Mucosa of stomach (tissue), 1 donor: Measurements from ENCODE around the gene DLG4.
A peak's percentile ranks its signal among the peaks of the same experiment; 100 is the strongest.
"Not testable (repeated sequence)": the region's sequence is repeated elsewhere in the genome, so short reads cannot be mapped to it uniquely, and the experiment has no call there.

Experiments
- H3K27me3 ChIP-seq: one replicate; pipeline ENCODE4 v1.7.0; 2013; ENCODE audit warnings: mild to moderate bottlenecking, low read length; ENCODE audit not compliant: control insufficient read depth, insufficient read depth
- H3K36me3 ChIP-seq: one replicate; pipeline ENCODE4 v1.7.0; 2013; ENCODE audit warnings: low read length; ENCODE audit not compliant: control insufficient read depth, insufficient read depth
- H3K4me1 ChIP-seq: one replicate; pipeline ENCODE4 v1.7.0; 2013; ENCODE audit warnings: mild to moderate bottlenecking, low read length; ENCODE audit not compliant: control insufficient read depth, insufficient read depth
- H3K4me3 ChIP-seq: one replicate; pipeline ENCODE4 v1.7.0; 2013; ENCODE audit warnings: low read length
- H3K9ac ChIP-seq: one replicate; pipeline ENCODE4 v1.7.0; 2013; ENCODE audit warnings: mild to moderate bottlenecking, low read length, moderate library complexity
- H3K9me3 ChIP-seq: one replicate; pipeline ENCODE4 v1.7.0; 2013; ENCODE audit warnings: mild to moderate bottlenecking, low read length, moderate library complexity; ENCODE audit not compliant: control insufficient read depth
- donor health status: Pancreatic carcinoma.

Gene DLG4

DNA sequence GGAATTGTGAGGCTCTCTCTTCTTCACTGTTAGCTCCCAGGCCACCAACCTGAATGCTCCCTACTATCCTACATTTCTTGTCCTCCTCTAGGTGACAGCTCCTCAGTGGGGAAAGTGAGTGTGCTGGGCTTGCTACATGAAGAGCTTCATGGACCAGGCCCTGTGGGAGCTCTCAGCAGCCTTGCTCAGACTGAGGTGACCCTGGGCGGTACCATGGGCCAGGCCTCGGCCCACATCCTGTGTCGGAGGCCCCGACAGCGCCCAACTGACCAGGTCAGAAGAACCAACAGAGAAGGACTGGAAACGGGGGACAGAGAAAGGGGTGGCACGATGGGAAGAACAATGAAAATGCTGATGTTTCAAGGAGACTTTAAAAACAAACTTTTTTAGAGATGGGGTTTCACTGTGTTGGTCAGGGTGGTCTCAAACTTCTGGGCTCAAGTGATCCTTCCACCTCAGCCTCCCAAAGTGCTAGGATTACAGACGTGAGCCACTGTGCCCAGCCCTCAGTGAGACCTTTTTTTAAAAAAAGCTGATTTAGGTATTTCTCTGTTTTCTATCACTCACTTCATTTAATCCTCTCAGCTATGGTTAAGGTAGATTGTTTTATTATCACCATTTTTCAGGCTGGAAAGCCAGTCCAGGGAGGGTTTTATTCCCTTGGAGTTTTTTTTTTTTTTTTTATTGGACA, 37.3 kb upstream of the DLG4 start:
- Histone ChIP-seq H3K36me3 (no peaks in the 10 kb centered on the region), H3K9me3 (no peaks in the 10 kb centered on the region), H3K4me1 (peaks cover 38% of the 10 kb centered on the region), H3K27me3 (peaks cover 16% of the 10 kb centered on the region), H3K9ac (no peak overlapping the region), H3K4me3 (no peak overlapping the region)

DNA sequence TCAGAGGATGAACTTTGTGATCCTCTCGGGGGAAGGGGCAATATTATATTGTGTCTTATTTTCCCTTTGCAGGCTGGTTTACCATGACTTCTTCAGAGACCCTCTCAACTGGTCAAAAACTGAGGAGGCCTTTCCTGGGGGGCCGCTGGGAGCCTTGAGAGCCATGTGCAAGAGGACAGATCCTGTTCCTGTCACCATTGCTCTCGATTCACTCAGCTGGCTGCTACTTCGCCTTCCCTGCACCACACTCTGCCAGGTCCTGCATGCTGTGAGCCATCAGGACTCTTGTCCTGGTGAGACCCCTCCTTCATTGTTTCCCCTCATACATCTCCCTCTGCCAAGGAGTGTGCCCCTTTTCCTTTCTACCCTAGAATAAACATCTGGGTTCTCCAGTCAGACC, 34.9 kb upstream of the DLG4 start:
- Histone ChIP-seq H3K4me1 (peaks cover 33% of the 10 kb centered on the region), H3K9me3 (no peaks in the 10 kb centered on the region), H3K4me3 (no peak overlapping the region), H3K9ac (no peak overlapping the region), H3K27me3 (no peaks in the 10 kb centered on the region), H3K36me3 (no peaks in the 10 kb centered on the region)

DNA sequence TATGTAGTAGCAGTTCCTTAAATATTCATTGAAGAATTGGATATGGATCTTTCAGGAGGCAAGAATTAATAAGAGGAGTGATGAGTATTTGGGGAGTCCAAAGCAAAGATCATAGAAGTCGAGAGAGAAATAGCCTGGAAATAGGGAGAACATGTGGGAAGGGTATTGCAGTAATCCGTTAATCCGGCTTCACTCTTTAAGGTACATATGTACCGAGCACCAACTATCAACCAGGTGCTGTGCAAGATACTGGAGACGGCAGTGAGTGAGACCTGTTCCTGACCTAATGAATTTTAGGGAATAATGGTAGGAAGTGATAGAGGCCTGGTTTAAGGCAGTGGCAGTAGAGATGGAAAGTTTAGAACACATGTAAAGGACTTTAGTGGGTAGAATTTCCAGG, 33.4 kb upstream of the DLG4 start:
- peak overlapping the region; percentile 97 for H3K9ac ChIP-seq
- H3K4me1 ChIP-seq, result peaks cover 32% of the 10 kb centered on the region
- H3K27me3 ChIP-seq, result no peaks in the 10 kb centered on the region

DNA sequence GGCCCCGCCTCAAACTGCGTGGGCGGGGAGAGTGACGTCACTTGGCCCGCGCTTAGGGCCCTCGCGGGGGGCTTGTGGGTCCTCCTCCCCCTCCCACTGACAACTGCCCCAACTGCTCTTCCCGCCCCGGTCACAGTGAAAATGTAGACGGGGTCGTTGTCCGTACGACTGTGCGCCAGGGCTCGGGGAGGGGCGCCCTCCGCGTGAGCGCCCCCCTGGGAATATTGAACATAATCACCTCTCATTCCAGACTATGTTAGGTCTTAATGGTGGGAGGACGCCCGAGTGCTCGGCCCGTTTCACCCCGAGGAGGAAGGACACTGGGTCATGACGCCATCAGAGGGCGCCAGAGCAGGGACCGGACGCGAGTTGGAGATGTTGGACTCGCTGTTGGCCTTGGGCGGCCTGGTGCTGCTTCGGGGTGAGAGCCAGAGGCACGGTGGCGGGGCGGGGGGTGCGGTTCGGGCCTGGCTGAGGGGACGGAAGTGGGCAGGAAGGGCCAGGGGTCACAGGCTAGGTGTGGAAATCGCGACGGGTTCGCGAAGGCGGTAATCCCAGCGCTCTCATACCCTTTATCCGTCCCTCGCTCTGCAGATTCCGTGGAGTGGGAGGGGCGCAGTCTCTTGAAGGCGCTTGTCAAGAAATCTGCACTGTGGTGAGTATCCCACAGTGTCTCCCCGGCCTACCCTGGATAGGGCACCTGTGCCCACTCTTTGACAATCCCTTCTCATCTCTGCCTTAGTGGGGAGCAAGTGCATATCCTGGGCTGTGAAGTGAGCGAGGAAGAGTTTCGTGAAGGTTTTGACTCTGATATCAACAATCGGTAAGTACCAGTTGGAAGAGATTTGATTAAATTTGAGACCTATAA, 32.8 kb upstream of the DLG4 start, which contains the start of gene ELP5:
Gene ELP5, plus strand, starts transcription at position 40 of the 868 bp plus-strand sequence. Its CDS starts 336 bp downstream, at position 376.
- no peaks in the 10 kb centered on the region for H3K9me3 ChIP-seq
- peak within 1 kb of the TSS; percentile 89 for H3K4me3 ChIP-seq
- H3K27me3 ChIP-seq, result no peaks in the 10 kb centered on the region
- H3K36me3 ChIP-seq, result no peaks in the 10 kb centered on the region
- peaks cover 32% of the 10 kb centered on the region for H3K4me1 ChIP-seq
- peak within 1 kb of the TSS; percentile 97 for H3K9ac ChIP-seq

More for the DNA sequence above, 33.4 kb upstream of the DLG4 start:
- Histone ChIP-seq H3K4me3 (peak overlapping the region; percentile 79), H3K36me3 (no peaks in the 10 kb centered on the region), H3K9me3 (no peaks in the 10 kb centered on the region)

DNA sequence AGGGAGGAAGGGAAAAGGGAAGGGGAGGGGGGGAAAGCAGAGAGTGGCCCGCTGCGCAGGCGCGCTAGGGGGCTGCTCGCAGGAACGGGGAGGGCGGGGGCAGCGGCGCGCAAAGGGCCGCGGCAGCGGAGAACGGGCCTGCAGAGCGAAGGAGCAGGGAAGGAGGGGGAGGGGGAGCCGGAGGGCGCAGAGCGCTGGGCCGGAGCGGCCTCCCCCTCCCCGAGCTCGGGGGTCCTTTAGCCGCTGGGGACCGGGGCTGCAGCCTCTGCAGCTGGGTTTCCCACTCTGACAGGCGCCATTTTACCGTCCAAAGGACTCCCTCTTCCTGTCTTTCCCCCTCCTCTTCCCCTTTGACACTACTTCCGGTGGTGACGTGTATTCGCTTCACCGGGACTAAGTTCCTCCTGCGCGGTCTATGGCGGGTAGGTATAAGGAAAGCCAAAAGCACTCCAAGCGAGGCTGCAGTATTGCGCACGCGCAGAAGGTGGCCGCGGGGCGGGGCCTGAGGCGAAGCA, 32.1 kb upstream of the DLG4 start, which contains the start of gene CTDNEP1:
Gene CTDNEP1, minus strand, starts transcription at position 74 of the 515 bp plus-strand sequence. CDS start 438 bp downstream, outside the sequence.
- Histone ChIP-seq H3K9me3 (no peaks in the 10 kb centered on the region), H3K36me3 (no peaks in the 10 kb centered on the region), H3K27me3 (no peaks in the 10 kb centered on the region), H3K4me3 (peak within 1 kb of the TSS; percentile 89), H3K9ac (peak within 1 kb of the TSS; percentile 97), H3K4me1 (peaks cover 32% of the 10 kb centered on the region)

DNA sequence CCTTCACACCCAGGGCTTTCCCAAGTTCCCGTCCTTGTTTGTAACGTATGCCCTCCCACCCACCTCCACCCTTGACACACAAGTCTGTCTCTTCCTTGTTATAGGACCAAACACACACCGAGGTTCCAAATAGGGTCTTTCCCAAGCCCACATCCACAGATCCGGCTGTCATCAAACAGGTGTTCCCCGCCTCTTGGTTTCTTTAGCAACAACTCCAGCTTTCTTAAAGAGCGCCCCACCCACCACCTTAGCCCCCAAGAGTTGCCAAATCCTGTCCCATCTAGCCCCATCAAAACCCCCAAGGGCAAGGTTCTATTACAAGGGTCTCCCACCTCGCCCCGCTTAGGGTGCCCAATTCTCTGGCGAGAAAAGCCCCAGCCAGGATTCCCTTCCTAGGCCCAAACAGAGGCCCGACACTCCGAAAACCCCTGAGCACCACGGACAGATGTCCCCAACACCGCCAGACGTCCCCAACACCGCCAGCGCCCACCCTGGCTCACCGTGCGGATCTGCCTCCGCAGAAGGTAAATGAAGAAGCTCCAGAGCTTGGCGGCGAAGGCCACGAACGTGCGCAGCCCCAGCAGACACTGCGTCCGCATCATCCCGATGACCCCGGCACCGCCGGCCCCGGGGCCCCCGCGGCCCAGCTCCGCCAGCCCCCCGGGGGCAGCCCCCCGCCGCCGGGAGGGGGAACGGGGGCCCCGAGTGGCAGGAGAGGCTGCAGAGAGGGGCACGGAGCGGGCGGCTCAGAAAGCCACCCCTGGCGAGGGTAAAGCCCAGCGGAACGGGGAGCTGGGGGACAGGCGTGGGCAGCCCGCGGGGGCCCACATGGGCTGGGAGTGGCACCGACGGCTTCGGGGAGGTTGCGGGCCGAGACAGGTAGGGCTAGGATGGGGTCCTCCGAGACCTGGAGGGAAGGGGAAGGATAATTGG, 31.3 kb upstream of the DLG4 start:
- Histone ChIP-seq H3K27me3 (no peaks in the 10 kb centered on the region), H3K9me3 (no peaks in the 10 kb centered on the region), H3K4me3 (peak overlapping the region; percentile 89), H3K4me1 (peaks cover 32% of the 10 kb centered on the region), H3K9ac (peak overlapping the region; percentile 97), H3K36me3 (no peaks in the 10 kb centered on the region)

DNA sequence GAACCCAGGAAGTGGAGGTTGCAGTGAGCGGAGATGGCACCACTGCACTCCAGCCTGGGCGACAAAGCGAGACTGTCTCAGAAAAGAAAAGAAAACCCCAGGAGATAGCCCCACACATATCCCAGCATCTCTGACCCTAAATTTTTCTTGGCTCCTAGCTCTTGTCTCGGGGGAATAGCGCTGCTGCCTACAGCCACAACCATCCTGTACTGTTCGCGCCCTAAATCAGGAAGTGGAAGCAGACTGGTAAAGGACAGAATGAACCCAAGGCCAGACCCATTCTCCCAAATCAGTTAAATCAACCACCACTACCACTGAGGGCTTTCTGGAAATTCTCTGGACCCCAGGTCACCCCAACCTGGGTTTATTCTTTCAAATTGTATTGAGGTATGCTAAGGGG, 30.2 kb upstream of the DLG4 start:
- Histone ChIP-seq H3K4me3 (no peak overlapping the region), H3K27me3 (no peaks in the 10 kb centered on the region), H3K36me3 (no peaks in the 10 kb centered on the region), H3K9ac (peak overlapping the region; percentile 97), H3K9me3 (no peaks in the 10 kb centered on the region), H3K4me1 (peaks cover 32% of the 10 kb centered on the region)

DNA sequence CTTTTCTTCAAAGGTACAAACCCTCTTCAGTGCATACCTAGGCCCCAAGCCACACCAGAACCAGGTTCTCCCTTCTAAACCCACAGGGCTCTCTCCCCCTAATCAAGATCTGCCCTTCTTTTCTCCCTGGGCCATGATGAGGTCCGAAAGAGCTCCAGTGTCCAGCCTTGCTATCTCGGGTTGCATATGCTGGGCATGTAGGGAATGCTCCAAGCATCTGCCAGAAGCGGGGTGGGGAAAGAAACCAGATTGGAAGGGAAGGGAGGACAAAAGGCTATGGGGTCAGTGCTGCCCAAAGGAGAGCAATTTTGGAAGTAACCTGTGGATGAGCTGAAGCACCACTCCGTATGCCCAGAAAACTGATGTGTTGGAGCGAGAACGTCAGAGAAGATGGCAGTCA, 29.6 kb upstream of the DLG4 start:
- Histone ChIP-seq H3K27me3 (no peaks in the 10 kb centered on the region), H3K9ac (no peak overlapping the region), H3K4me3 (no peak overlapping the region), H3K9me3 (no peaks in the 10 kb centered on the region), H3K4me1 (peaks cover 32% of the 10 kb centered on the region), H3K36me3 (peaks cover 6% of the 10 kb centered on the region)

DNA sequence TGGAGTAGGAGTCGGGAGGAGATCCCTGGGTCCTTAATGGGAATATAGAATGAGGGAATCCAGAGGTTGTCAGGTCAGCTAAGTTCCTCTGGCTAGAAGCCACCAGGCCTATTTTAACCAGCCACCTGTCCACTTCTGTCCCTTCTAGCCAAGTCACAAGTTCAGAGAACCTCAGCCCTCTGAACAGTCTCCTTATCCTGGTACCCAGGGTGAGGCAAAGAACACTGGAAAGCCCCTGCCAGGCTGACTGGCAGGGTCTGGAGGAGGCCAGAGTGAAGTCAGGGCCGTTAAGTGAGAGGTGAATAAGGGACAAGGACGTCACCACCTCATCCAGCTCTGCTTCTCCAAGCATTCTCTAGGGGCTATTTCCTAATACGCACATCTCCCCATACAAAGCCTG, 29.2 kb upstream of the DLG4 start:
- no peaks in the 10 kb centered on the region for H3K9me3 ChIP-seq
- peaks cover 32% of the 10 kb centered on the region for H3K4me1 ChIP-seq
- H3K9ac ChIP-seq, result no peak overlapping the region
- no peaks in the 10 kb centered on the region for H3K27me3 ChIP-seq
- H3K4me3 ChIP-seq, result no peak overlapping the region
- peaks cover 9% of the 10 kb centered on the region for H3K36me3 ChIP-seq

DNA sequence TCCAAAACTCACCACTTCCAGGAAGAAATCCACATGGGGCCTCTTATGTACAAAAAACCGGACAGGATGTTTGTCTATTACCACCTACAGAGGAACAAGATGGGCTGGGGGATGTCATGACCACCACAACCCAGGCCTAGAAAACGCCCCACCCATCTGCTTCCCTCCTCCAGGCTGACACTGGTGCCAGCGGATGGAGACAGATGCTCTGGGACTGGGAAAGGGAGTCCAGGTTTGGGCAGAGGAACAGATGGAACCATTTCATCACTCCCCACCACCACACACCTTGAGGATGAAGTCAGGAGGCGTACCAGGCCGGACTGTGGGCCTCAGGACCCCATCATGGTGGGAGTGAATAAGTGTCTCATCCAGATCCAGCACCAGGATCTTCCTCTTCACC, 27.1 kb upstream of the DLG4 start:
- Histone ChIP-seq H3K27me3 (no peaks in the 10 kb centered on the region), H3K4me1 (peaks cover 21% of the 10 kb centered on the region)

DNA sequence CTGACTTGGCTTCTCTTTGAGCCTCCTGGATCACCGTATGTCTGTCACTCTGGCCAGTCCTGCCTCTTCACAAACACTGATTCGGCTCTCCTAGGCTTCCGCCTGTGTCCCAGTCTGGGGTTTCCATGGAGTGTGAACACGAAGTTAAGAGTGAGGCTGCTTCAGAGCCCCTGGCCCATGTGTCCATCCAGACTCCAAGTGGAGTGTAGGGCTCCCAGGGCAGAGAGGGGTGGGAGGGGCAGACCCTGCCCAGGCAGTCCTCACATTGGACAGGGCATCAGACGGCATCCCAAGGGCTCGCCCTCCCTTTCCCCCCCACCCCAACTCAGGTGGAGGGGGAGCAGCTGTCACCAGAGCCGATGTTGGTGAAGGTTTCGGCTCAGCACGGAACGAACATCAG, 24.2 kb upstream of the DLG4 start:
- H3K9me3 ChIP-seq, H3K36me3 ChIP-seq, H3K9ac ChIP-seq, H3K4me3 ChIP-seq, H3K27me3 ChIP-seq: not testable (repeated sequence)
- peaks cover 23% of the 10 kb centered on the region for H3K4me1 ChIP-seq

More for the DNA sequence above, 27.1 kb upstream of the DLG4 start:
- H3K4me3 ChIP-seq, result no peak overlapping the region
- H3K9ac ChIP-seq, result no peak overlapping the region
- H3K36me3 ChIP-seq, result peaks cover 9% of the 10 kb centered on the region
- no peaks in the 10 kb centered on the region for H3K9me3 ChIP-seq
